Heart left ventricle (tissue), 13 donors: ENCODE data around the gene COMMD3.

Source experiments
- CTCF ChIP-seq, 12 donors: fragments of 200-600 bp; sonication (generic) in 4 of 12; IDR thresholded peaks; one replicate each; pipeline versions ENCODE4 v1.5.0 to v1.8.0; 2018 to 2022; ENCODE audit warnings: antibody characterized with exemption in 12 of 12, mild to moderate bottlenecking in 5 of 12
- POLR2A ChIP-seq, 2 donors: fragments of 450-650 bp; IDR thresholded peaks; one replicate each; pipeline ENCODE4 v1.6.1; 2017; ENCODE audit warnings: antibody characterized with exemption in 2 of 2, mild to moderate bottlenecking in 2 of 2, moderate library complexity in 2 of 2
- donor health status: ischemic (EF 13 %, LVEDD 7.1; RV severe dilation, severe dysfunction).
- donor health status: DM: no; HTN: yes; CAD: no.
- donor health status: DM: no; HTN: no; CAD: no.
- donor health status: ischemic (EF 25% LVEDD 6.9; RV normal size, moderate dysfunction).
- donor health status: ischemic (EF 25% LVEDD 5.7; RV mildly dilated, moderate dysfunction).
- donor health status: ischemic (EF 35%, LVEDD 5.7; RV mildly dilated, moderate dysfunction).
- donor health status: nonischemic (EF 11% LVEDD 7.7; RV severe dilation, severe dysfunction).
- donor health status: DM: yes; HTN: yes; CAD: no.
- donor health status: PGD.
- donor health status: ischemic (EF 29% LVEDD 5.4; RV normal size, mild dysfunction).
- donor health status: nonischemic (EF 23%, LVEDD 6.1; RV moderate dilation, normal function).

GRCh38 chr10:22366435-22366703, 50.2 kb downstream of the COMMD3 start:
- TF ChIP-seq CTCF (IDR thresholded peaks at IDR 0.05) (no peak), POLR2A (IDR thresholded peaks at IDR 0.05) (no peak)
